ENCODE measurements around the gene EYA4.

- no peak for TF ChIP-seq POLR2A (IDR thresholded peaks at IDR 0.05; ENCODE audit: low read depth, low read length)
- TF ChIP-seq POLR2AphosphoS5 (IDR thresholded peaks at IDR 0.05; ENCODE audit: low read depth, low read length) = no peak
- no peak for TF ChIP-seq TAF1 (IDR thresholded peaks at IDR 0.05; ENCODE audit: borderline replicate concordance, low read depth, low read length)
These were observed 71.9 kb downstream of the EYA4 start for GRCh38 chr6:133313068-133313467.

Data from GM12892 (cell line).